K562 (cell line): ENCODE data around the gene PDE3A. TPM values are rescaled to one million over a fixed set of nuclear protein-coding genes. Genes with fewer than 3 reads are reported as not detected.

Experiments used
- ATAC-seq: fragments of 200-7000 bp; cut with Tn5 transposase; 3 replicates; pipeline ENCODE4 v1.9.1; 2020; ENCODE audit warnings: moderate library complexity
- BruUV-seq: library from RNA; stranded (reverse); fragments of 400-500 nt; replicated peaks from 2 replicates; lab custom pipeline; 2021; lab: Mats Ljungman, UMichigan
- CTCF ChIA-PET: fragments of 300-600 bp; formaldehyde crosslinking; extraction: SDS; loops from one replicate; lab custom pipeline; 2021; ENCODE audit warnings: low intra/inter-chr PET ratio; lab: Yijun Ruan, JAX
- POLR2A ChIA-PET: fragments of 300-600, 350-650 bp; sonication (Branson Sonifier 250); formaldehyde crosslinking; extraction: SDS; loops from one replicate; lab custom pipeline; 2021; ENCODE audit warnings: antibody characterized with exemption, inconsistent platforms; lab: Yijun Ruan, JAX
- DNase-seq, 4 experiments: peaks; one replicate each; pipeline versions ENCODE4 v3.0.0 to v3.0.0-alpha.2; 2011 to 2018; ENCODE audit warnings: low spot score in 3 of 4, mixed read lengths in 3 of 4; ENCODE audit errors: extremely low read depth in 1 of 4
- FAIRE-seq: peaks from 2 replicates; lab custom pipeline; 2011; peaks lifted over from hg19 to GRCh38; lab: Jason Lieb, UNC
- H2AFZ ChIP-seq: 2 replicates; pipeline ENCODE4 v1.6.0; 2011; ENCODE audit warnings: low read depth, low read length, control low read depth, inconsistent platforms
- H3K27ac ChIP-seq: fragments of 200-600 bp; 3 replicates; pipeline ENCODE4 v1.8.0; 2011; ENCODE audit warnings: low read depth, mild to moderate bottlenecking, control low read depth, inconsistent platforms, low read length, moderate library complexity, mixed read lengths; ENCODE audit errors: extremely low read depth
- H3K27me3 ChIP-seq, 2 experiments: fragments of 300-600 bp in 1 of 2; 2 replicates in 1 of 2; 3 replicates in 1 of 2; pipeline versions ENCODE4 v1.6.0 to v1.8.0; 2011; ENCODE audit warnings: inconsistent platforms in 2 of 2, low read length in 2 of 2, mild to moderate bottlenecking in 1 of 2, mixed read lengths in 1 of 2, moderate library complexity in 1 of 2; ENCODE audit not compliant: control insufficient read depth in 2 of 2, insufficient read depth in 2 of 2
- H3K36me3 ChIP-seq: fragments of 300-600 bp; 3 replicates; pipeline ENCODE4 v1.8.0; 2011; ENCODE audit warnings: mild to moderate bottlenecking, low read length, inconsistent platforms; ENCODE audit not compliant: control insufficient read depth, insufficient read depth
- H3K4me1 ChIP-seq, 2 experiments: fragments of 200-600 bp in 1 of 2; replicated peaks in 1 of 2; 2 replicates in 1 of 2; 3 replicates in 1 of 2; pipeline versions ENCODE4 v1.5.1 to v1.8.0; 2011; ENCODE audit warnings: inconsistent platforms in 2 of 2, low read length in 2 of 2, mild to moderate bottlenecking in 1 of 2, mixed read lengths in 1 of 2, moderate library complexity in 1 of 2; ENCODE audit not compliant: control insufficient read depth in 2 of 2, insufficient read depth in 2 of 2
- H3K4me2 ChIP-seq: 2 replicates; pipeline ENCODE4 v1.6.1; 2011; ENCODE audit warnings: low read length, control low read depth, inconsistent platforms, mixed read lengths; ENCODE audit not compliant: insufficient read depth
- H3K4me3 ChIP-seq: fragments of 200-600 bp; sonication (generic), shearing (Covaris generic); 2 replicates; pipeline ENCODE4 v1.5.1; 2016; ENCODE audit warnings: control low read depth, inconsistent platforms
- H3K79me2 ChIP-seq: fragments of 200-600 bp; 3 replicates; pipeline ENCODE4 v1.8.0; 2011; ENCODE audit warnings: low read length, inconsistent platforms; ENCODE audit not compliant: control insufficient read depth, insufficient read depth
- H3K9ac ChIP-seq, 2 experiments: 2 replicates each; pipeline versions ENCODE4 v1.6.0 to v1.6.1; 2011; ENCODE audit warnings: low read depth in 2 of 2, low read length in 2 of 2, control low read depth in 1 of 2, inconsistent platforms in 1 of 2, mild to moderate bottlenecking in 1 of 2, mixed read lengths in 1 of 2; ENCODE audit not compliant: insufficient read depth in 1 of 2
- H3K9me1 ChIP-seq: one replicate; pipeline ENCODE4 v1.6.0; 2011; ENCODE audit warnings: inconsistent platforms, mild to moderate bottlenecking, low read length, moderate library complexity; ENCODE audit not compliant: control insufficient read depth, insufficient read depth
- H3K9me3 ChIP-seq: replicated peaks from 2 replicates; pipeline ENCODE4 v1.5.1; 2011; ENCODE audit warnings: low read depth, low read length, inconsistent platforms; ENCODE audit not compliant: control insufficient read depth, insufficient read depth
- H4K20me1 ChIP-seq: replicated peaks from 2 replicates; pipeline ENCODE4 v1.6.1; 2011; ENCODE audit warnings: low read length, inconsistent platforms, mixed read lengths; ENCODE audit not compliant: control insufficient read depth, insufficient read depth
- ARHGAP35 ChIP-seq: fragments of 450-650 bp; IDR thresholded peaks from 2 replicates; pipeline ENCODE4 v1.6.1; 2018; ENCODE audit not compliant: partially characterized antibody
- CBFA2T3 ChIP-seq: fragments of 450-650 bp; IDR thresholded peaks from 2 replicates; pipeline ENCODE4 v1.6.1; 2017
- CBX2 ChIP-seq: fragments of 200-600 bp; sonication (generic); IDR thresholded peaks from one replicate; pipeline ENCODE4 v1.6.1; 2012; ENCODE audit warnings: mild to moderate bottlenecking, low read length, inconsistent platforms; ENCODE audit not compliant: insufficient read depth, poor library complexity, severe bottlenecking
- CHD2 ChIP-seq: IDR thresholded peaks from 2 replicates; pipeline ENCODE4 v1.6.1; 2011; ENCODE audit warnings: low read depth, low read length
- L3MBTL2 ChIP-seq: fragments of 450-650 bp; IDR thresholded peaks from 2 replicates; pipeline ENCODE4 v1.6.1; 2016; ENCODE audit warnings: mild to moderate bottlenecking, moderate library complexity
- MYBL2 ChIP-seq, 2 experiments: fragments of 450-650 bp in 1 of 2; sonication (generic) in 1 of 2; formaldehyde crosslinking in 1 of 2; IDR thresholded peaks; 2 replicates each; pipeline versions ENCODE4 v1.6.1 to v1.8.1; 2017 to 2022; ENCODE audit warnings: borderline replicate concordance in 1 of 2, inconsistent platforms in 1 of 2, low read depth in 1 of 2, mild to moderate bottlenecking in 1 of 2, missing genetic modification reagents in 1 of 2, moderate library complexity in 1 of 2
- NEUROD1 ChIP-seq: fragments of 150-350 bp; IDR thresholded peaks from 2 replicates; pipeline ENCODE4 v1.6.1; 2014; ENCODE audit warnings: borderline replicate concordance, low read length, low read depth; ENCODE audit not compliant: partially characterized antibody
- NFATC3 ChIP-seq: fragments of 450-650 bp; IDR thresholded peaks from 2 replicates; pipeline ENCODE4 v1.6.1; 2017; ENCODE audit warnings: mild to moderate bottlenecking
- PHB2 ChIP-seq: fragments of 450-650 bp; IDR thresholded peaks from 2 replicates; pipeline ENCODE4 v1.6.1; 2017; ENCODE audit warnings: low read depth
- PHF20 ChIP-seq: fragments of 450-650 bp; IDR thresholded peaks from 2 replicates; pipeline ENCODE4 v1.6.1; 2018; ENCODE audit not compliant: partially characterized antibody
- TGIF2 ChIP-seq: sonication (generic); formaldehyde crosslinking; IDR thresholded peaks from 2 replicates; pipeline ENCODE4 v1.8.1; 2022; ENCODE audit warnings: mild to moderate bottlenecking, missing genetic modification reagents, moderate library complexity
- ZNF384 ChIP-seq: IDR thresholded peaks from 2 replicates; pipeline ENCODE4 v1.6.1; 2012; ENCODE audit warnings: low read depth, low read length, improper control_type of control experiment
- ZNF696 ChIP-seq: fragments of 250-450 bp; sonication (Bioruptor Pico); conservative IDR thresholded peaks from 2 replicates; pipeline ENCODE4 v1.4.0; 2020; ENCODE audit warnings: mild to moderate bottlenecking, moderate library complexity
- ZNF764 ChIP-seq: fragments of 250-450 bp; sonication (Bioruptor Pico); IDR thresholded peaks from 2 replicates; pipeline ENCODE4 v1.4.0; 2020; ENCODE audit warnings: low read depth, mild to moderate bottlenecking, moderate library complexity
- ZNF77 ChIP-seq: fragments of 250-450 bp; sonication (Bioruptor Pico); IDR thresholded peaks from 2 replicates; pipeline ENCODE4 v1.5.0; 2020
- WGBS: fragments of 100-300 bp; shearing (Covaris generic); methylation state at CpG from one replicate; pipeline ENCODE4 v1.1.6; 2016; ENCODE audit warnings: low coverage, mixed read lengths; ENCODE audit not compliant: insufficient coverage; ENCODE audit errors: missing lambda C conversion rate; 5-methylcytosine and 5-hydroxymethylcytosine counted together
- in situ Hi-C: fragments of 300-500 bp; cut with MboI; formaldehyde crosslinking; loops from 4 replicates; pipeline ENCODE4 v1.15.0; 2018; ENCODE audit warnings: inconsistent platforms, mixed read lengths
- intact Hi-C: fragments of 100-400 bp; cut with micrococcal nuclease; formaldehyde crosslinking; loops from 2 replicates; pipeline ENCODE4 v1.14.2; 2022
- polyA plus RNA-seq, 8 experiments: library from polyadenylated mRNA; depleted of rRNA in 4 of 8; stranded (reverse) in 5 of 8; unstranded in 3 of 8; fragments of >200 nt; fragmentation: Nextera tagmentation in 2 of 8; fragmentation: Illumina TruSeq in 1 of 8; extraction: Ambion mirVana in 2 of 8; extraction: Trizol in 1 of 8; gene quantifications; 2 replicates each; pipeline versions ENCODE4 v1.2.1 to v1.2.3, GENCODE V29; 2011 to 2014; ENCODE audit warnings: inconsistent platforms in 1 of 8, missing spikeins in 1 of 8
- total RNA-seq, 7 experiments: library from RNA; depleted of rRNA in 6 of 7; stranded (reverse); fragments of >200 nt in 6 of 7; fragmentation: Illumina TruSeq in 2 of 7; extraction: Trizol in 2 of 7; gene quantifications; 2 replicates each; pipeline versions ENCODE4 v1.2.1 to v1.2.3, GENCODE V29; 2011 to 2021; ENCODE audit warnings: low replicate concordance in 1 of 7
- TF ChIP-seq, protein P1 (sequence below): fragments of 450-650 bp; IDR thresholded peaks from 2 replicates; pipeline ENCODE4 v1.6.1; 2018; ENCODE audit warnings: mild to moderate bottlenecking, low read depth; ENCODE audit not compliant: partially characterized antibody
- TF ChIP-seq, protein P2 (sequence below): fragments of 450-650 bp; conservative IDR thresholded peaks from 2 replicates; pipeline ENCODE4 v1.6.1; 2016; ENCODE audit warnings: missing genetic modification characterization, low read depth, mild to moderate bottlenecking, missing compliant biosample characterization, moderate library complexity
- TF ChIP-seq, protein P3 (sequence below): fragments of 250-450 bp; sonication (Bioruptor Pico); IDR thresholded peaks from 2 replicates; pipeline ENCODE4 v1.8.0; 2021; ENCODE audit warnings: borderline replicate concordance, mild to moderate bottlenecking, moderate library complexity; ENCODE audit not compliant: poor library complexity, severe bottlenecking

The PDE3A gene
- total and polyA plus RNA-seq, 9 of the 15 experiments (the other 6 are each of a cell fraction or from before 2014, with no cell fraction given), result 0.02 TPM; not detected in 8

DNA sequence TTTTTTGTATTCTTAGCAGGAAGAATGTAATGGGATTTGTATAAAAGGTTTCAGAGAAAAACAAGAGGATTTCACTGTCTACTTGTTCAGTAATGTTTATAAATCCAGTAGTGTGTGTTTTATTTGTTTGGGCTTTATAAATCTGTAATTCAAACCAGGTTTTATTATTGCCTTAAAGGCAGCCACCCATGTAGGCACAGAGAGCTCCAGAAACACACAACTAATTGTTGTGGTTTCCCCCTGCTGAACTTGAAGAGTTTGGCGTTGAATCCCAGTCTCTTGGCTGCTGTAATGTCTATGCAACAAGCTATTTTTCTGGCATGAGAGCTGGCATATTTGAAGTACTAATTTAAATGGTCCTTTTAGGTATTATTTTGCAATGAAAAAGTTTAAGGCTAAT, 263.4 kb downstream of the PDE3A start:
- Histone ChIP-seq H3K9ac (no peak overlapping the region), H3K27me3 (no peaks in the 10 kb centered on the region), H2AFZ (no peak overlapping the region), H3K27ac (no peak overlapping the region), H3K79me2 (no peaks in the 10 kb centered on the region), H3K9me3 (no peaks in the 10 kb centered on the region), H3K4me1 (no peaks in the 10 kb centered on the region), H3K9me1 (no peaks in the 10 kb centered on the region), H3K4me3 (no peak overlapping the region), H3K4me2 (no peak overlapping the region), H4K20me1 (no peaks in the 10 kb centered on the region), H3K36me3 (no peaks in the 10 kb centered on the region)
- FAIRE-seq (no peak), DNase-seq (no peak), ATAC-seq (no peak)
- in situ Hi-C loops (no loop called here), intact Hi-C loops (no loop called here)
- no TSS peak for BruUV-seq
- ChIA-PET CTCF (no interaction called here), POLR2A (no interaction called here)
- 0% methylated on average over 1 of the region's 1 CpG for WGBS
- TF ChIP-seq CHD2, result no peak
- TF ChIP-seq ZNF696, result no peak
- TF ChIP-seq, protein P1, sequence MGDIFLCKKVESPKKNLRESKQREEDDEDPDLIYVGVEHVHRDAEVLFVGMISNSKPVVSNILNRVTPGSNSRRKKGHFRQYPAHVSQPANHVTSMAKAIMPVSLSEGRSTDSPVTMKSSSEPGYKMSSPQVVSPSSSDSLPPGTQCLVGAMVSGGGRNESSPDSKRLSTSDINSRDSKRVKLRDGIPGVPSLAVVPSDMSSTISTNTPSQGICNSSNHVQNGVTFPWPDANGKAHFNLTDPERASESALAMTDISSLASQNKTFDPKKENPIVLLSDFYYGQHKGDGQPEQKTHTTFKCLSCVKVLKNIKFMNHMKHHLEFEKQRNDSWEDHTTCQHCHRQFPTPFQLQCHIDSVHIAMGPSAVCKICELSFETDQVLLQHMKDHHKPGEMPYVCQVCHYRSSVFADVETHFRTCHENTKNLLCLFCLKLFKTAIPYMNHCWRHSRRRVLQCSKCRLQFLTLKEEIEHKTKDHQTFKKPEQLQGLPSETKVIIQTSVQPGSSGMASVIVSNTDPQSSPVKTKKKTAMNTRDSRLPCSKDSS, result no peak
- TF ChIP-seq CBX2, result no peak
- TF ChIP-seq ZNF77 (CRISPR knock-in tag), result no peak
- TF ChIP-seq ARHGAP35, result no peak
- no peak for TF ChIP-seq CBFA2T3
- no peak for TF ChIP-seq NFATC3
- no peak for TF ChIP-seq ZNF764 (CRISPR knock-in tag)
- TF ChIP-seq MYBL2 (IDR thresholded peaks at IDR 0.05; ENCODE audit: low read depth), result no peak
- no peak for TF ChIP-seq MYBL2 (CRISPR knock-in tag; IDR thresholded peaks at IDR 0.05; ENCODE audit: borderline replicate concordance)
- TF ChIP-seq, protein P2, sequence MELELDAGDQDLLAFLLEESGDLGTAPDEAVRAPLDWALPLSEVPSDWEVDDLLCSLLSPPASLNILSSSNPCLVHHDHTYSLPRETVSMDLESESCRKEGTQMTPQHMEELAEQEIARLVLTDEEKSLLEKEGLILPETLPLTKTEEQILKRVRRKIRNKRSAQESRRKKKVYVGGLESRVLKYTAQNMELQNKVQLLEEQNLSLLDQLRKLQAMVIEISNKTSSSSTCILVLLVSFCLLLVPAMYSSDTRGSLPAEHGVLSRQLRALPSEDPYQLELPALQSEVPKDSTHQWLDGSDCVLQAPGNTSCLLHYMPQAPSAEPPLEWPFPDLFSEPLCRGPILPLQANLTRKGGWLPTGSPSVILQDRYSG (tag), result no peak
- TF ChIP-seq, protein P3, sequence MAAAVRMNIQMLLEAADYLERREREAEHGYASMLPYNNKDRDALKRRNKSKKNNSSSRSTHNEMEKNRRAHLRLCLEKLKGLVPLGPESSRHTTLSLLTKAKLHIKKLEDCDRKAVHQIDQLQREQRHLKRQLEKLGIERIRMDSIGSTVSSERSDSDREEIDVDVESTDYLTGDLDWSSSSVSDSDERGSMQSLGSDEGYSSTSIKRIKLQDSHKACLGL (CRISPR knock-in tag), result no peak
- no peak for TF ChIP-seq PHF20
- TF ChIP-seq NEUROD1, result no peak
- no peak for TF ChIP-seq PHB2
- TF ChIP-seq ZNF384, result no peak
- no peak for TF ChIP-seq L3MBTL2
- TF ChIP-seq TGIF2 (CRISPR knock-in tag), result no peak
